ENCODE results near the gene BSDC1.
A peak's percentile ranks its signal among the peaks of the same experiment; 100 is the strongest.

BSDC1 gene

GRCh38 chr1:32338637-32339145, 55.5 kb downstream of the BSDC1 start:
- DNase-seq (ENCODE audit: insufficient read length, low spot score) (no peak), FAIRE-seq (no peak)
- TF ChIP-seq PAX5 (IDR thresholded peaks at IDR 0.05; ENCODE audit: insufficient read depth, low read length, severe bottlenecking) (no peak), TAF1 (IDR thresholded peaks at IDR 0.05; ENCODE audit: low read depth, low read length) (no peak), POLR2A (IDR thresholded peaks at IDR 0.05; ENCODE audit: low read depth, low read length) (no peak), POLR2AphosphoS5 (IDR thresholded peaks at IDR 0.05; ENCODE audit: low read depth, low read length) (no peak), POU2F2 (IDR thresholded peaks at IDR 0.05; ENCODE audit: low read depth, low read length) (no peak), SPI1 (IDR thresholded peaks at IDR 0.05; ENCODE audit: low read depth, low read length) (no peak)

- DNase-seq (ENCODE audit: insufficient read length, low spot score) = no peak
- TF ChIP-seq SPI1 (IDR thresholded peaks at IDR 0.05; ENCODE audit: low read depth, low read length) (0 out of 2 replicates have a peak, but pooled peaks have one; percentile 12), POU2F2 (IDR thresholded peaks at IDR 0.05; ENCODE audit: low read depth, low read length) (no peak), POLR2A (IDR thresholded peaks at IDR 0.05; ENCODE audit: low read depth, low read length) (no peak)
- FAIRE-seq = peak; percentile 83
These were observed 56.2 kb downstream of the BSDC1 start for GRCh38 chr1:32337855-32338636.

GRCh38 chr1:32336963-32337675, 57.1 kb downstream of the BSDC1 start:
- TF ChIP-seq POLR2AphosphoS5 (IDR thresholded peaks at IDR 0.05; ENCODE audit: low read depth, low read length) (no peak), SPI1 (IDR thresholded peaks at IDR 0.05; ENCODE audit: low read depth, low read length) (peak; percentile 47; the same call in 1 of the 2 replicates), TAF1 (IDR thresholded peaks at IDR 0.05; ENCODE audit: low read depth, low read length) (no peak)
- FAIRE-seq = peak; percentile 98
- DNase-seq (ENCODE audit: insufficient read length, low spot score) = peak; percentile 55

GRCh38 chr1:32336591-32336932, 57.7 kb downstream of the BSDC1 start:
- no peak for DNase-seq (ENCODE audit: insufficient read length, low spot score)
- TF ChIP-seq TAF1 (IDR thresholded peaks at IDR 0.05; ENCODE audit: low read depth, low read length) (no peak), PAX5 (IDR thresholded peaks at IDR 0.05; ENCODE audit: insufficient read depth, low read length, severe bottlenecking) (no peak), POLR2A (IDR thresholded peaks at IDR 0.05; ENCODE audit: low read depth, low read length) (no peak), POLR2AphosphoS5 (IDR thresholded peaks at IDR 0.05; ENCODE audit: low read depth, low read length) (no peak), POU2F2 (IDR thresholded peaks at IDR 0.05; ENCODE audit: low read depth, low read length) (no peak), SPI1 (IDR thresholded peaks at IDR 0.05; ENCODE audit: low read depth, low read length) (no peak)
- FAIRE-seq = no peak

GRCh38 chr1:32335790-32336590, 58.3 kb downstream of the BSDC1 start, which contains the start of gene MARCKSL1:
TSS of gene MARCKSL1 (minus strand) at chr1:32336233. CDS start at chr1:32336033, 200 bp downstream.
- TF ChIP-seq POLR2A (IDR thresholded peaks at IDR 0.05; ENCODE audit: low read depth, low read length) = peak; percentile 88
- peak; percentile 60 for TF ChIP-seq PAX5 (IDR thresholded peaks at IDR 0.05; ENCODE audit: insufficient read depth, low read length, severe bottlenecking)
- TF ChIP-seq SPI1 (IDR thresholded peaks at IDR 0.05; ENCODE audit: low read depth, low read length) = no peak
- peak; percentile 93 for TF ChIP-seq POLR2AphosphoS5 (IDR thresholded peaks at IDR 0.05; ENCODE audit: low read depth, low read length)
- TF ChIP-seq POU2F2 (IDR thresholded peaks at IDR 0.05; ENCODE audit: low read depth, low read length) = peak; percentile 46; the same call in 1 of the 2 replicates
- TF ChIP-seq TAF1 (IDR thresholded peaks at IDR 0.05; ENCODE audit: low read depth, low read length) = peak; percentile 80
- peak; percentile 63 for FAIRE-seq
- DNase-seq (ENCODE audit: insufficient read length, low spot score) = peak; percentile 76

GRCh38 chr1:32335535-32335789, 58.8 kb downstream of the BSDC1 start:
- TF ChIP-seq TAF1 (IDR thresholded peaks at IDR 0.05; ENCODE audit: low read depth, low read length) (no peak), POU2F2 (IDR thresholded peaks at IDR 0.05; ENCODE audit: low read depth, low read length) (no peak), POLR2A (IDR thresholded peaks at IDR 0.05; ENCODE audit: low read depth, low read length) (no peak), POLR2AphosphoS5 (IDR thresholded peaks at IDR 0.05; ENCODE audit: low read depth, low read length) (no peak), SPI1 (IDR thresholded peaks at IDR 0.05; ENCODE audit: low read depth, low read length) (no peak), PAX5 (IDR thresholded peaks at IDR 0.05; ENCODE audit: insufficient read depth, low read length, severe bottlenecking) (no peak)
- FAIRE-seq = no peak
- DNase-seq (ENCODE audit: insufficient read length, low spot score) = no peak

GRCh38 chr1:32334864-32335534, 59.2 kb downstream of the BSDC1 start:
- FAIRE-seq = peak; percentile 79
- peak; percentile 50 for DNase-seq (ENCODE audit: insufficient read length, low spot score)
- TF ChIP-seq TAF1 (IDR thresholded peaks at IDR 0.05; ENCODE audit: low read depth, low read length) (no peak), PAX5 (IDR thresholded peaks at IDR 0.05; ENCODE audit: insufficient read depth, low read length, severe bottlenecking) (no peak), SPI1 (IDR thresholded peaks at IDR 0.05; ENCODE audit: low read depth, low read length) (no peak), POLR2A (IDR thresholded peaks at IDR 0.05; ENCODE audit: low read depth, low read length) (no peak), POU2F2 (IDR thresholded peaks at IDR 0.05; ENCODE audit: low read depth, low read length) (0 out of 2 replicates have a peak, but pooled peaks have one; percentile 27), POLR2AphosphoS5 (IDR thresholded peaks at IDR 0.05; ENCODE audit: low read depth, low read length) (no peak)

GRCh38 chr1:32334274-32334861, 59.9 kb downstream of the BSDC1 start:
- FAIRE-seq = peak; percentile 59
- no peak for DNase-seq (ENCODE audit: insufficient read length, low spot score)
- TF ChIP-seq SPI1 (IDR thresholded peaks at IDR 0.05; ENCODE audit: low read depth, low read length) = no peak
- TF ChIP-seq POLR2AphosphoS5 (IDR thresholded peaks at IDR 0.05; ENCODE audit: low read depth, low read length) = peak; percentile 80
- TF ChIP-seq POU2F2 (IDR thresholded peaks at IDR 0.05; ENCODE audit: low read depth, low read length) = no peak
- TF ChIP-seq TAF1 (IDR thresholded peaks at IDR 0.05; ENCODE audit: low read depth, low read length) = no peak
- no peak for TF ChIP-seq PAX5 (IDR thresholded peaks at IDR 0.05; ENCODE audit: insufficient read depth, low read length, severe bottlenecking)
- TF ChIP-seq POLR2A (IDR thresholded peaks at IDR 0.05; ENCODE audit: low read depth, low read length) = peak; percentile 66; the same call in 1 of the 2 replicates
